COR-L47 (cell line): Measurements from ENCODE around the gene CAVIN4.

Experiments
- DNase-seq: peaks from one replicate; lab custom pipeline; 2025; lab: John Stamatoyannopoulos, UW

Gene CAVIN4

GRCh38 chr9:100590481-100590880 is 12.6 kb downstream of the CAVIN4 start:
- DNase-seq: no peak

- DNase-seq: no peak
These were observed 13.3 kb downstream of the CAVIN4 start for GRCh38 chr9:100591139-100591538.

GRCh38 chr9:100591639-100592412 is 13.9 kb downstream of the CAVIN4 start:
- no peak for DNase-seq

- peak; percentile 33 for DNase-seq
These were observed 17.7 kb downstream of the CAVIN4 start for GRCh38 chr9:100595391-100596199.

- DNase-seq: no peak
These were observed 19.4 kb downstream of the CAVIN4 start for GRCh38 chr9:100597236-100597635.

GRCh38 chr9:100598641-100599145 is 20.8 kb downstream of the CAVIN4 start:
- DNase-seq: peak; percentile 94

GRCh38 chr9:100600521-100601079 is 22.7 kb downstream of the CAVIN4 start:
- DNase-seq: no peak

- peak; percentile 80 for DNase-seq
These were observed 23.3 kb downstream of the CAVIN4 start for GRCh38 chr9:100601216-100601615.

- peak; percentile 68 for DNase-seq
These were observed 24.5 kb downstream of the CAVIN4 start for GRCh38 chr9:100602342-100602801.

- DNase-seq: no peak
These were observed 27.5 kb downstream of the CAVIN4 start for GRCh38 chr9:100605405-100605804.

- no peak for DNase-seq
These were observed 41.3 kb downstream of the CAVIN4 start for GRCh38 chr9:100619194-100619593.

- DNase-seq: no peak
These were observed 41.8 kb downstream of the CAVIN4 start for GRCh38 chr9:100619665-100620064.

GRCh38 chr9:100623969-100624368 is 46.1 kb downstream of the CAVIN4 start:
- no peak for DNase-seq

GRCh38 chr9:100626949-100627348 is 49.1 kb downstream of the CAVIN4 start:
- DNase-seq: no peak

- DNase-seq: no peak
These were observed 59.9 kb downstream of the CAVIN4 start for GRCh38 chr9:100637787-100638186.
